Measurements from ENCODE around the gene ST3GAL4. TPM values are rescaled to one million over a fixed set of nuclear protein-coding genes. Genes with fewer than 3 reads are reported as not detected.

The ST3GAL4 gene
- total and polyA plus RNA-seq, 2 of the 8 experiments (the other 6 are each of a cell fraction or from before 2014, with no cell fraction given): 15.6 to 20.0 TPM

GRCh38 chr11:126359431-126360048, 4.1 kb downstream of the ST3GAL4 start:
- Histone ChIP-seq H2BK12ac (ENCODE audit: low read depth, low read length) (no peak overlapping the region), H3K79me1 (ENCODE audit: low read depth, low read length) (peaks cover 10% of the 10 kb centered on the region), H3K14ac (ENCODE audit: insufficient read length) (no peak overlapping the region), H3K9ac (replicated peaks in 1 of 4; ENCODE audit: extremely low read depth in 1 of 4, low read depth in 3 of 4, low read length in 3 of 4) (no peak overlapping the region), H4K91ac (replicated peaks; ENCODE audit: insufficient read length, low read length) (no peak overlapping the region), H3K23me2 (ENCODE audit: low read depth, low read length) (peaks cover 11% of the 10 kb centered on the region; the same call in 1 of the 2 replicates), H3K4me3 (ENCODE audit: extremely low read depth in 1 of 4, insufficient read depth in 2 of 4, low read depth in 3 of 4, low read length in 4 of 4) (no peak overlapping the region), H3K79me2 (ENCODE audit: control insufficient read depth in 1 of 2, insufficient read depth in 2 of 2, low read length in 2 of 2) (peaks cover 2 to 25% of the 10 kb centered on the region in 2 experiments; a peak in 3 of 4 replicates), H4K8ac (ENCODE audit: extremely low read depth, insufficient read depth, low read length) (peak overlapping the region; percentile 31; the same call in 1 of the 2 replicates), H2BK15ac (ENCODE audit: low read length) (no peak overlapping the region), H2AK5ac (ENCODE audit: low read depth, low read length) (no peak overlapping the region), H4K5ac (ENCODE audit: insufficient read length, low read depth, low read length) (no peak overlapping the region), H3K27me3 (replicated peaks in 1 of 4; ENCODE audit: control insufficient read depth in 3 of 4, extremely low read depth in 1 of 4, insufficient read depth in 3 of 4, low read length in 3 of 4) (no peaks in the 10 kb centered on the region), H3K23ac (ENCODE audit: insufficient read length) (no peak overlapping the region), H2BK120ac (replicated peaks; ENCODE audit: low read depth, low read length) (no peak overlapping the region), H2BK5ac (ENCODE audit: low read depth, low read length) (no peak overlapping the region), H2AFZ (ENCODE audit: low read length) (no peak overlapping the region), H4K20me1 (replicated peaks in 1 of 2; ENCODE audit: control insufficient read depth in 1 of 2, insufficient read depth in 2 of 2, low read length in 2 of 2) (peaks cover 0 to 2% of the 10 kb centered on the region in 2 experiments), H3K4ac (replicated peaks; ENCODE audit: insufficient read length, low read depth, low read length) (no peak overlapping the region), H3K9me3 (ENCODE audit: insufficient read depth in 2 of 2, low read depth in 1 of 2, low read length in 1 of 2) (no peaks in the 10 kb centered on the region), H3K56ac (replicated peaks; ENCODE audit: insufficient read length, low read depth, low read length) (no peak overlapping the region), H2BK20ac (ENCODE audit: low read length) (no peak overlapping the region), H3K4me1 (replicated peaks in 1 of 4; ENCODE audit: control insufficient read depth in 3 of 4, insufficient read depth in 4 of 4, low read length in 3 of 4) (peaks cover 0 to 23% (median 10%) of the 10 kb centered on the region in 4 experiments; a peak in 5 of 7 replicates), H3K18ac (ENCODE audit: extremely low read depth, low read length) (no peak overlapping the region), H3K4me2 (ENCODE audit: insufficient read depth in 1 of 2, low read depth in 2 of 2, low read length in 2 of 2) (no peak overlapping the region), H3K27ac (ENCODE audit: low read depth, low read length) (no peak overlapping the region), H3K36me3 (ENCODE audit: control insufficient read depth in 2 of 4, insufficient read depth in 4 of 4, low read length in 3 of 4) (no peaks in the 10 kb centered on the region)
- WGBS, 2 experiments (ENCODE audit: extremely low coverage in 1 of 2, insufficient coverage in 1 of 2, insufficient read length in 1 of 2, insufficient replicate concordance in 2 of 2, low coverage in 1 of 2, low lambda C conversion rate in 2 of 2, missing lambda C conversion rate in 1 of 2): 94% methylated on average over 11 of the region's 16 CpGs; no CpG with 5 or more reads in 1 of the 2 experiments
- TF ChIP-seq TAF7 (optimal IDR thresholded peaks at IDR 0.05; ENCODE audit: borderline replicate concordance, low read depth, low read length) (no peak), SAP30 (IDR thresholded peaks at IDR 0.05; ENCODE audit: insufficient read depth, insufficient replicate concordance, low read length) (no peak), EGR1 (IDR thresholded peaks at IDR 0.05; ENCODE audit: borderline replicate concordance, low read depth, low read length) (0 out of 2 replicates have a peak, but pooled peaks have one; percentile 9), ASH2L (IDR thresholded peaks at IDR 0.05; ENCODE audit: low read length) (no peak), BRCA1 (IDR thresholded peaks at IDR 0.05; ENCODE audit: low read depth, low read length) (no peak), CHD1 (IDR thresholded peaks at IDR 0.05; ENCODE audit: low read depth, low read length) (no peak)
- FAIRE-seq (no peak), DNase-seq (ENCODE audit: low read depth in 1 of 2, low spot score in 2 of 2) (no peak)
- POLR2A ChIA-PET (ENCODE audit: partially characterized antibody): interaction anchor here (1.3 kb wide), 1 partner anchor 10 kb away, joined by 4 read pairs; no protein-coding TSS in a partner anchor
- CTCF ChIA-PET (ENCODE audit: partially characterized antibody): interaction anchor here (1.1 to 2.8 kb wide), 7 partner anchors 10 to 52 kb away, joined by 3 to 10 read pairs (median 4); no protein-coding TSS in a partner anchor
